Activated CD8-positive, alpha-beta T cell treated with anti-CD3 and anti-CD28 coated beads for 36 hours (primary cell): ENCODE results near the gene KRT85. TPM values are rescaled to one million over a fixed set of nuclear protein-coding genes. Genes with fewer than 3 reads are reported as not detected.

Experiments
- ATAC-seq: fragments of 200-7000 bp; cut with Tn5 transposase; one replicate; pipeline ENCODE4 v1.10.0; 2021; ENCODE audit warnings: mild to moderate bottlenecking, moderate library complexity
- CTCF ChIA-PET: fragments of 350-600 bp; sonication (Branson Sonifier 250); formaldehyde crosslinking; loops from one replicate; lab custom pipeline; 2021; ENCODE audit warnings: antibody characterized with exemption; lab: Charles Lee
- POLR2A ChIA-PET: fragments of 350-600 bp; sonication (Branson Sonifier 250); formaldehyde crosslinking; loops from one replicate; lab custom pipeline; 2021; ENCODE audit warnings: antibody characterized with exemption; lab: Charles Lee
- DNase-seq: peaks from one replicate; pipeline ENCODE4 v3.0.0-alpha.2; 2020
- H3K27ac Mint-ChIP-seq: one replicate; pipeline ENCODE4 v1.8.0; 2021; ENCODE audit warnings: mild to moderate bottlenecking, mixed read lengths
- H3K27me3 Mint-ChIP-seq: one replicate; pipeline ENCODE4 v1.8.0; 2021; ENCODE audit warnings: mixed read lengths
- H3K36me3 Mint-ChIP-seq: one replicate; pipeline ENCODE4 v1.8.0; 2021; ENCODE audit warnings: low read depth, mixed read lengths
- H3K4me1 Mint-ChIP-seq: one replicate; pipeline ENCODE4 v1.8.0; 2021; ENCODE audit warnings: low read depth, mixed read lengths
- H3K4me3 Mint-ChIP-seq: one replicate; pipeline ENCODE4 v1.8.0; 2021; ENCODE audit warnings: mild to moderate bottlenecking, moderate library complexity, mixed read lengths
- H3K9me3 Mint-ChIP-seq: one replicate; pipeline ENCODE4 v1.8.0; 2021; ENCODE audit warnings: mixed read lengths
- CTCF ChIP-seq: fragments of 200-600 bp; IDR thresholded peaks from one replicate; pipeline ENCODE4 v1.8.0; 2022; ENCODE audit warnings: antibody characterized with exemption, mild to moderate bottlenecking
- intact Hi-C: fragments of 100-400 bp; cut with micrococcal nuclease; formaldehyde crosslinking; loops from one replicate; pipeline ENCODE4 v1.10.0; 2022
- total RNA-seq, 2 experiments: library from RNA; stranded (reverse); gene quantifications; one replicate each; pipeline ENCODE4 v1.2.3, GENCODE V29; 2021

The KRT85 gene
- total RNA-seq, 2 experiments from 2014 or later = not detected

GRCh38 chr12:52378091-52378490 lies 10.8 kb upstream of the KRT85 start:
- Mint-ChIP-seq H3K36me3 (no peaks in the 10 kb centered on the region), H3K27ac (no peak overlapping the region), H3K4me3 (no peak overlapping the region), H3K27me3 (no peaks in the 10 kb centered on the region), H3K9me3 (peaks cover 3% of the 10 kb centered on the region), H3K4me1 (peaks cover 9% of the 10 kb centered on the region)
- intact Hi-C loops = loop anchor here (10.0 kb wide), 1 partner anchor 497 kb away; no protein-coding TSS in a partner anchor
- ChIA-PET POLR2A (no interaction called here), CTCF (no interaction called here)
- DNase-seq = no peak
- TF ChIP-seq CTCF = no peak
- no peak for ATAC-seq

GRCh38 chr12:52377266-52377665 lies 10.0 kb upstream of the KRT85 start:
- Mint-ChIP-seq H3K27ac (no peak overlapping the region), H3K27me3 (no peaks in the 10 kb centered on the region), H3K36me3 (no peaks in the 10 kb centered on the region), H3K9me3 (peaks cover 3% of the 10 kb centered on the region), H3K4me3 (no peak overlapping the region), H3K4me1 (peaks cover under 1% of the 10 kb centered on the region)
- no peak for ATAC-seq
- POLR2A ChIA-PET = no interaction called here
- intact Hi-C loops = loop anchor here (10.0 kb wide), 1 partner anchor 498 kb away; no protein-coding TSS in a partner anchor
- no peak for TF ChIP-seq CTCF
- CTCF ChIA-PET = no interaction called here
- DNase-seq = no peak

- DNase-seq (peak; percentile 73), ATAC-seq (peak; percentile 56)
- intact Hi-C loops = loop anchor here (10.0 kb wide), 1 partner anchor 502 kb away; no protein-coding TSS in a partner anchor
- peak; percentile 50 for TF ChIP-seq CTCF
- ChIA-PET POLR2A (no interaction called here), CTCF (interaction anchor here (0.8 to 4.8 kb wide), 34 partner anchors 9 to 512 kb away, joined by 3 to 32 read pairs (median 3); partner anchors contain the start of gene KRT5)
- Mint-ChIP-seq H3K4me3 (no peak overlapping the region), H3K9me3 (peaks cover 3% of the 10 kb centered on the region), H3K27me3 (peaks cover 3% of the 10 kb centered on the region), H3K36me3 (no peaks in the 10 kb centered on the region), H3K4me1 (no peaks in the 10 kb centered on the region), H3K27ac (no peak overlapping the region)
These were observed 5.2 kb upstream of the KRT85 start for GRCh38 chr12:52372216-52373154.

GRCh38 chr12:52371716-52372115 lies 4.4 kb upstream of the KRT85 start:
- Mint-ChIP-seq H3K36me3 (no peaks in the 10 kb centered on the region), H3K4me3 (no peak overlapping the region), H3K27ac (no peak overlapping the region), H3K4me1 (no peaks in the 10 kb centered on the region), H3K27me3 (peaks cover 3% of the 10 kb centered on the region), H3K9me3 (peaks cover 3% of the 10 kb centered on the region)
- ATAC-seq = no peak
- POLR2A ChIA-PET = no interaction called here
- intact Hi-C loops = loop anchor here (10.0 kb wide), 1 partner anchor 503 kb away; no protein-coding TSS in a partner anchor
- DNase-seq = no peak
- no peak for TF ChIP-seq CTCF
- CTCF ChIA-PET = interaction anchor here (0.8 to 4.8 kb wide), 11 partner anchors 10 to 508 kb away, joined by 3 to 32 read pairs (median 4); no protein-coding TSS in a partner anchor
